Endothelial cell (in vitro differentiated cells): Measurements from ENCODE around the gene VPS8. TPM values are rescaled to one million over a fixed set of nuclear protein-coding genes. Genes with fewer than 3 reads are reported as not detected.

Source experiments
- DNase-seq: peaks from one replicate; pipeline ENCODE4 v3.0.0; 2021; ENCODE audit warnings: low spot score
- H3K27ac Mint-ChIP-seq: one replicate; pipeline ENCODE4 v1.8.0; 2021; ENCODE audit warnings: mixed read lengths, inconsistent platforms; ENCODE audit not compliant: unreplicated experiment
- H3K27me3 Mint-ChIP-seq: one replicate; pipeline ENCODE4 v1.8.0; 2021; ENCODE audit warnings: mild to moderate bottlenecking, moderate library complexity, mixed read lengths, inconsistent platforms; ENCODE audit not compliant: unreplicated experiment
- H3K36me3 Mint-ChIP-seq: one replicate; pipeline ENCODE4 v1.8.0; 2021; ENCODE audit warnings: mild to moderate bottlenecking, low read depth, mixed read lengths, inconsistent platforms; ENCODE audit not compliant: unreplicated experiment
- H3K4me1 Mint-ChIP-seq: one replicate; pipeline ENCODE4 v1.8.0; 2021; ENCODE audit warnings: mild to moderate bottlenecking, mixed read lengths, inconsistent platforms; ENCODE audit not compliant: unreplicated experiment
- H3K4me3 Mint-ChIP-seq: one replicate; pipeline ENCODE4 v1.8.0; 2021; ENCODE audit warnings: mild to moderate bottlenecking, mixed read lengths, inconsistent platforms; ENCODE audit not compliant: unreplicated experiment
- H3K9me3 Mint-ChIP-seq: one replicate; pipeline ENCODE4 v1.8.0; 2021; ENCODE audit warnings: mixed read lengths, inconsistent platforms; ENCODE audit not compliant: unreplicated experiment
- CTCF ChIP-seq: fragments of 200-600 bp; sonication (generic); IDR thresholded peaks from one replicate; pipeline ENCODE4 v1.5.0; 2021; ENCODE audit warnings: antibody characterized with exemption; ENCODE audit not compliant: unreplicated experiment
- total RNA-seq: library from RNA; stranded (reverse); fragmentation: NEBNext Ultra II Directional; extraction: Animal tissue kit (Norgen Biotek cat#: 25700); gene quantifications from one replicate; pipeline ENCODE4 v1.2.1, GENCODE V29; 2021; ENCODE audit not compliant: unreplicated experiment

Gene VPS8
- total RNA-seq, 1 donor from 2014 or later = 59.8 TPM

GRCh38 chr3:184937611-184938010, 125.6 kb downstream of the VPS8 start:
- Mint-ChIP-seq H3K27ac (no peak overlapping the region), H3K4me1 (peaks cover 2% of the 10 kb centered on the region)

GRCh38 chr3:184941408-184941807, 129.4 kb downstream of the VPS8 start:
- no peak for TF ChIP-seq CTCF
- peaks cover 2% of the 10 kb centered on the region for H3K4me1 Mint-ChIP-seq
- no peaks in the 10 kb centered on the region for H3K9me3 Mint-ChIP-seq
- DNase-seq = no peak
- H3K27me3 Mint-ChIP-seq = no peaks in the 10 kb centered on the region
- H3K27ac Mint-ChIP-seq = no peak overlapping the region
- peaks cover 6% of the 10 kb centered on the region for H3K36me3 Mint-ChIP-seq
- no peak overlapping the region for H3K4me3 Mint-ChIP-seq

More at GRCh38 chr3:184937611-184938010, 125.6 kb downstream of the VPS8 start:
- Mint-ChIP-seq H3K9me3 (no peaks in the 10 kb centered on the region), H3K4me3 (no peak overlapping the region), H3K27me3 (no peaks in the 10 kb centered on the region), H3K36me3 (no peaks in the 10 kb centered on the region)
- no peak for DNase-seq
- no peak for TF ChIP-seq CTCF

- no peak overlapping the region for H3K4me3 Mint-ChIP-seq
- no peak for TF ChIP-seq CTCF
- H3K27me3 Mint-ChIP-seq = no peaks in the 10 kb centered on the region
- no peak for DNase-seq
- H3K36me3 Mint-ChIP-seq = peaks cover 9% of the 10 kb centered on the region
- peaks cover 2% of the 10 kb centered on the region for H3K4me1 Mint-ChIP-seq
- H3K27ac Mint-ChIP-seq = no peak overlapping the region
- H3K9me3 Mint-ChIP-seq = no peaks in the 10 kb centered on the region
Measured at GRCh38 chr3:184942735-184943134, 130.8 kb downstream of the VPS8 start.

- Mint-ChIP-seq H3K4me1 (peaks cover 2% of the 10 kb centered on the region), H3K9me3 (no peaks in the 10 kb centered on the region), H3K4me3 (no peak overlapping the region), H3K27me3 (no peaks in the 10 kb centered on the region), H3K27ac (no peak overlapping the region), H3K36me3 (peaks cover 9% of the 10 kb centered on the region)
- no peak for TF ChIP-seq CTCF
- DNase-seq = no peak
Measured at GRCh38 chr3:184944241-184944640, 132.3 kb downstream of the VPS8 start.

- peaks cover 12% of the 10 kb centered on the region for H3K36me3 Mint-ChIP-seq
- no peak overlapping the region for H3K27ac Mint-ChIP-seq
- no peak for DNase-seq
- peaks cover 2% of the 10 kb centered on the region for H3K4me1 Mint-ChIP-seq
- no peak for TF ChIP-seq CTCF
- H3K9me3 Mint-ChIP-seq = no peaks in the 10 kb centered on the region
- no peak overlapping the region for H3K4me3 Mint-ChIP-seq
- no peaks in the 10 kb centered on the region for H3K27me3 Mint-ChIP-seq
Measured at GRCh38 chr3:184945886-184946625, 134.1 kb downstream of the VPS8 start.
